Superior temporal gyrus (tissue), 1 donor: ENCODE measurements around the gene MGME1.
"Not testable (repeated sequence)": the region's sequence is repeated elsewhere in the genome, so short reads cannot be mapped to it uniquely, and the experiment has no call there.

Source experiments
- DNase-seq: peaks from one replicate; pipeline ENCODE4 v3.0.0-alpha.2; 2016; ENCODE audit errors: extremely low spot score

MGME1 gene

GRCh38 chr20:17959257-17959627 is 9.6 kb upstream of the MGME1 start:
- DNase-seq, result no peak

- DNase-seq, result not testable (repeated sequence)
Observed at GRCh38 chr20:17960400-17960885, 8.4 kb upstream of the MGME1 start.

GRCh38 chr20:17960927-17961586 is 7.8 kb upstream of the MGME1 start:
- DNase-seq, result no peak

GRCh38 chr20:17961587-17961940 is 7.3 kb upstream of the MGME1 start:
- no peak for DNase-seq

- DNase-seq, result no peak
Observed at GRCh38 chr20:17963114-17963897, 5.5 kb upstream of the MGME1 start.

- no peak for DNase-seq
Observed at GRCh38 chr20:17964073-17964472, 4.7 kb upstream of the MGME1 start.

- DNase-seq, result no peak
Observed at GRCh38 chr20:17964632-17965031, 4.2 kb upstream of the MGME1 start.

- DNase-seq, result no peak
Observed at GRCh38 chr20:17965042-17965697, 3.6 kb upstream of the MGME1 start.

GRCh38 chr20:17966432-17967310 is 2.1 kb upstream of the MGME1 start:
- no peak for DNase-seq

- DNase-seq, result peak; percentile 39
Observed at GRCh38 chr20:17967521-17968365, 1.1 kb upstream of the MGME1 start.

- DNase-seq, result peak; percentile 78
Observed at GRCh38 chr20:17969278-17969883, 563 bp downstream of the MGME1 start.

- peak; percentile 63 for DNase-seq
Observed at GRCh38 chr20:17969884-17970409, 1.1 kb downstream of the MGME1 start.

GRCh38 chr20:17971300-17972013 is 2.6 kb downstream of the MGME1 start:
- no peak for DNase-seq

- DNase-seq, result no peak
Observed at GRCh38 chr20:17972121-17972520, 3.3 kb downstream of the MGME1 start.

GRCh38 chr20:17976305-17976704 is 7.5 kb downstream of the MGME1 start:
- DNase-seq, result no peak

- no peak for DNase-seq
Observed at GRCh38 chr20:17985388-17986018, 16.7 kb downstream of the MGME1 start.

GRCh38 chr20:17987988-17988387 is 19.2 kb downstream of the MGME1 start:
- DNase-seq, result no peak

- no peak for DNase-seq
Observed at GRCh38 chr20:17990278-17990972, 21.6 kb downstream of the MGME1 start.
